Endothelial cell of umbilical vein (primary cell): ENCODE results near the gene SST. TPM values are rescaled to one million over a fixed set of nuclear protein-coding genes. Genes with fewer than 3 reads are reported as not detected.

Experiments
- BruUV-seq: library from RNA; stranded (reverse); fragments of 400-500 nt; replicated peaks from 2 replicates; lab custom pipeline; 2021; lab: Mats Ljungman, UMichigan
- CTCF ChIA-PET: fragments of 300-600, 350-600 bp; sonication (Branson Sonifier 250); formaldehyde crosslinking; loops from one replicate; lab custom pipeline; 2021; ENCODE audit warnings: antibody characterized with exemption, inconsistent platforms; lab: Charles Lee
- POLR2A ChIA-PET: fragments of 300-600, 350-600 bp; sonication (Branson Sonifier 250); formaldehyde crosslinking; loops from one replicate; lab custom pipeline; 2021; ENCODE audit warnings: antibody characterized with exemption, inconsistent platforms; lab: Charles Lee
- DNase-seq: peaks from one replicate; pipeline ENCODE4 v3.0.0-alpha.2; 2011; ENCODE audit warnings: low read depth, low spot score
- FAIRE-seq: peaks from 2 replicates; lab custom pipeline; 2011; peaks lifted over from hg19 to GRCh38; lab: Jason Lieb, UNC
- H2AFZ ChIP-seq: 2 replicates; pipeline ENCODE4 v1.6.0; 2012; ENCODE audit warnings: low read depth, low read length, control low read depth, inconsistent platforms
- H3K27ac ChIP-seq: 2 replicates; pipeline ENCODE4 v1.5.1; 2011; ENCODE audit warnings: low read depth, mild to moderate bottlenecking, control low read depth, low read length, moderate library complexity; ENCODE audit not compliant: insufficient read depth
- H3K27me3 ChIP-seq, 2 experiments: 2 replicates each; pipeline versions ENCODE4 v1.6.0 to v1.6.1; 2011; ENCODE audit warnings: low read length in 2 of 2, mixed read lengths in 1 of 2; ENCODE audit not compliant: control insufficient read depth in 2 of 2, insufficient read depth in 2 of 2
- H3K36me3 ChIP-seq, 2 experiments: 2 replicates in 1 of 2; 3 replicates in 1 of 2; pipeline ENCODE4 v1.5.1; 2011; ENCODE audit warnings: low read length in 2 of 2, mild to moderate bottlenecking in 1 of 2, moderate library complexity in 1 of 2; ENCODE audit not compliant: control insufficient read depth in 2 of 2, insufficient read depth in 2 of 2; ENCODE audit errors: extremely low read depth in 1 of 2
- H3K4me1 ChIP-seq: 3 replicates; pipeline ENCODE4 v1.5.1; 2011; ENCODE audit warnings: mild to moderate bottlenecking, low read length; ENCODE audit not compliant: control insufficient read depth, insufficient read depth; ENCODE audit errors: extremely low read depth
- H3K4me2 ChIP-seq: 2 replicates; pipeline ENCODE4 v1.6.1; 2011; ENCODE audit warnings: low read length, control low read depth, mixed read lengths; ENCODE audit not compliant: insufficient read depth
- H3K4me3 ChIP-seq, 3 experiments: fragments of 200-600 bp in 1 of 3; sonication (generic), shearing (Covaris generic) in 1 of 3; replicated peaks in 1 of 3; 2 replicates each; pipeline ENCODE4 v1.5.1; 2011 to 2016; ENCODE audit warnings: control low read depth in 3 of 3, low read length in 3 of 3, mild to moderate bottlenecking in 2 of 3, inconsistent platforms in 1 of 3, low read depth in 1 of 3, moderate library complexity in 1 of 3; ENCODE audit not compliant: insufficient read depth in 1 of 3
- H3K79me2 ChIP-seq: 2 replicates; pipeline ENCODE4 v1.6.0; 2012; ENCODE audit warnings: low read length, inconsistent platforms; ENCODE audit not compliant: control insufficient read depth, insufficient read depth
- H3K9ac ChIP-seq: replicated peaks from 2 replicates; pipeline ENCODE3; 2011; ENCODE audit warnings: low read length, control low read depth; ENCODE audit not compliant: insufficient read depth; ENCODE audit errors: extremely low read depth
- H3K9me1 ChIP-seq: replicated peaks from 3 replicates; pipeline ENCODE4 v1.6.0; 2011; ENCODE audit warnings: mild to moderate bottlenecking, low read length; ENCODE audit not compliant: control insufficient read depth, insufficient read depth; ENCODE audit errors: extremely low read depth
- H3K9me3 ChIP-seq: replicated peaks from 2 replicates; pipeline ENCODE4 v1.5.1; 2012; ENCODE audit warnings: low read length, inconsistent platforms; ENCODE audit not compliant: control insufficient read depth, insufficient read depth
- H4K20me1 ChIP-seq: replicated peaks from 2 replicates; pipeline ENCODE3; 2011; ENCODE audit warnings: mild to moderate bottlenecking, low read length; ENCODE audit not compliant: control insufficient read depth, insufficient read depth; ENCODE audit errors: extremely low read depth
- CTCF ChIP-seq, 2 donors: IDR thresholded peaks; 1 replicate in 1 of 2; 2 replicates in 1 of 2; pipeline ENCODE4 v1.5.1; 2011; ENCODE audit warnings: low read length in 2 of 2, mild to moderate bottlenecking in 2 of 2, moderate library complexity in 2 of 2, control low read depth in 1 of 2, inconsistent platforms in 1 of 2, low read depth in 1 of 2; ENCODE audit not compliant: insufficient read depth in 1 of 2; ENCODE audit errors: extremely low read depth in 1 of 2
- EZH2 ChIP-seq: IDR thresholded peaks from 2 replicates; pipeline ENCODE4 v1.6.1; 2012; ENCODE audit warnings: borderline replicate concordance, low read depth, mild to moderate bottlenecking, moderate library complexity, low read length, inconsistent platforms; ENCODE audit not compliant: severe bottlenecking
- FOS ChIP-seq: IDR thresholded peaks from 2 replicates; pipeline ENCODE4 v1.6.1; 2011; ENCODE audit warnings: mild to moderate bottlenecking, low read length, moderate library complexity, borderline replicate concordance; ENCODE audit not compliant: insufficient read depth
- GATA2 ChIP-seq: IDR thresholded peaks from 2 replicates; pipeline ENCODE4 v1.7.0; 2011; ENCODE audit warnings: low read depth, mild to moderate bottlenecking, moderate library complexity, mixed read lengths, low read length; ENCODE audit not compliant: insufficient read length, insufficient read depth
- JUN ChIP-seq: IDR thresholded peaks from 2 replicates; pipeline ENCODE4 v1.6.1; 2011; ENCODE audit warnings: borderline replicate concordance, low read depth; ENCODE audit not compliant: insufficient read length, insufficient read depth
- MAX ChIP-seq: IDR thresholded peaks from 2 replicates; pipeline ENCODE4 v1.6.1; 2011; ENCODE audit not compliant: insufficient read depth, insufficient read length
- MYC ChIP-seq: IDR thresholded peaks from one replicate; pipeline ENCODE4 v1.6.1; 2011; ENCODE audit warnings: mild to moderate bottlenecking, low read depth, low read length
- POLR2A ChIP-seq: IDR thresholded peaks from 2 replicates; pipeline ENCODE4 v1.6.1; 2012; ENCODE audit warnings: low read depth, mild to moderate bottlenecking, control low read depth, low read length
- POLR2AphosphoS5 ChIP-seq: IDR thresholded peaks from 2 replicates; pipeline ENCODE4 v1.6.1; 2012; ENCODE audit warnings: low read depth, mild to moderate bottlenecking, control low read depth, low read length, moderate library complexity; ENCODE audit not compliant: insufficient read depth
- dilution Hi-C: fragments of 300-500 bp; cut with MboI; formaldehyde crosslinking; loops from one replicate; pipeline ENCODE4 v1.15.0; 2019; ENCODE audit warnings: low sequenced_read_pairs; ENCODE audit not compliant: extremely low pct_ligation_motif_present
- intact Hi-C: fragments of 100-400 bp; cut with micrococcal nuclease; formaldehyde crosslinking; loops from one replicate; pipeline ENCODE4 v1.10.0; 2022
- polyA plus RNA-seq, 4 experiments: library from polyadenylated mRNA; depleted of rRNA in 3 of 4; stranded (reverse) in 3 of 4; unstranded in 1 of 4; fragments of >200 nt; gene quantifications; 2 replicates each; pipeline versions ENCODE4 v1.2.1 to v1.2.3, GENCODE V29; 2011 to 2012; ENCODE audit warnings: missing spikeins in 1 of 4
- total RNA-seq: library from RNA; stranded (reverse); gene quantifications from 2 replicates; pipeline ENCODE4 v1.2.3, GENCODE V29; 2021

Gene SST
- total and polyA plus RNA-seq, 2 donors (not counting 3 experiments of a cell fraction or from before 2014, with no cell fraction given) = not detected

- H3K4me2 ChIP-seq = no peak overlapping the region
- H3K4me3 ChIP-seq = no peak overlapping the region
- H3K36me3 ChIP-seq = no peaks in the 10 kb centered on the region
- FAIRE-seq (no peak), DNase-seq (no peak)
- H3K9me3 ChIP-seq = no peaks in the 10 kb centered on the region
- H3K9me1 ChIP-seq = no peaks in the 10 kb centered on the region
- H3K4me1 ChIP-seq = no peaks in the 10 kb centered on the region
- intact Hi-C loops (no loop called here), dilution Hi-C loops (no loop called here)
- ChIA-PET CTCF (no interaction called here), POLR2A (no interaction called here)
- no peak overlapping the region for H3K9ac ChIP-seq
- TF ChIP-seq MYC = no peak
- no peak for TF ChIP-seq JUN
- no peak for TF ChIP-seq FOS
- TF ChIP-seq POLR2A = no peak
- TF ChIP-seq EZH2 = no peak
- no peak for TF ChIP-seq POLR2AphosphoS5
- TF ChIP-seq GATA2 = no peak
- no peak for TF ChIP-seq CTCF (IDR thresholded peaks at IDR 0.05; ENCODE audit: extremely low read depth in 1 of 2, insufficient read depth in 1 of 2, low read depth in 1 of 2, low read length in 2 of 2)
- no peak for TF ChIP-seq MAX
- H3K27ac ChIP-seq = no peak overlapping the region
- no peaks in the 10 kb centered on the region for H3K27me3 ChIP-seq
- no peak overlapping the region for H2AFZ ChIP-seq
- no peaks in the 10 kb centered on the region for H3K79me2 ChIP-seq
- H4K20me1 ChIP-seq = no peaks in the 10 kb centered on the region
- BruUV-seq = no TSS peak
Observed at GRCh38 chr3:187619461-187619860, 50.7 kb downstream of the SST start.

Other genes starting within 250 kb of the SST start
- gene RTP2, start 32.2 kb upstream of the SST start, total RNA-seq = not detected in 2 replicates
- gene RTP2, start 32.2 kb upstream of the SST start, polyA plus RNA-seq = not detected in 2 replicates
- gene BCL6, start 75.1 kb upstream of the SST start, total RNA-seq = 9.6 and 12.1 TPM in 2 replicates
- 3.8 and 6.9 TPM in 2 replicates for gene BCL6, start 75.1 kb upstream of the SST start, polyA plus RNA-seq